ENCODE data around the gene B4GALNT3. TPM values are rescaled to one million over a fixed set of nuclear protein-coding genes. Genes with fewer than 3 reads are reported as not detected.

The B4GALNT3 gene
- total and polyA plus RNA-seq, 2 of the 13 experiments (the other 11 are each of a cell fraction or from before 2014, with no cell fraction given), result 3.2 to 4.4 TPM

GRCh38 chr12:544142-544541 lies 84.4 kb downstream of the B4GALNT3 start (continued):
- TF ChIP-seq MED13 (CRISPR knock-in tag; IDR thresholded peaks at IDR 0.05), result no peak
- no peak for TF ChIP-seq ZSCAN12 (CRISPR knock-in tag; IDR thresholded peaks at IDR 0.05)
- TF ChIP-seq SP4 (CRISPR knock-in tag; IDR thresholded peaks at IDR 0.05), result no peak
- no peak for TF ChIP-seq ZBTB34 (CRISPR knock-in tag; IDR thresholded peaks at IDR 0.05)
- no peak for TF ChIP-seq HNRNPL (IDR thresholded peaks at IDR 0.05; ENCODE audit: low read depth, low read length)
- TF ChIP-seq LBX2 (CRISPR knock-in tag; IDR thresholded peaks at IDR 0.05; ENCODE audit: borderline replicate concordance), result no peak
- no peak for TF ChIP-seq CHCHD3 (CRISPR knock-in tag; IDR thresholded peaks at IDR 0.05)
- TF ChIP-seq ZNF367 (CRISPR knock-in tag; IDR thresholded peaks at IDR 0.05; ENCODE audit: borderline replicate concordance), result no peak
- no peak for TF ChIP-seq SP1 (IDR thresholded peaks at IDR 0.05)
- TF ChIP-seq SP1 (CRISPR knock-in tag; IDR thresholded peaks at IDR 0.05), result no peak
- TF ChIP-seq ZNF589 (CRISPR knock-in tag; conservative IDR thresholded peaks at IDR 0.05), result no peak

GRCh38 chr12:544941-545635 lies 85.3 kb downstream of the B4GALNT3 start:
- POLR2A ChIA-PET, result no interaction called here
- DNase-seq (ENCODE audit: low spot score), result no peak
- in situ Hi-C loops (cut with HindIII; ENCODE audit: extremely low pct_ligation_motif_present, low pct_unique_long_range_greater_than_20kb), result loop anchor here (5.0 kb wide), 1 partner anchor 88 kb away; the partner anchor contains the start of gene B4GALNT3
- TF ChIP-seq CHCHD3 (CRISPR knock-in tag; IDR thresholded peaks at IDR 0.05) (no peak), TOE1 (CRISPR knock-in tag; IDR thresholded peaks at IDR 0.05) (no peak), DRAP1 (CRISPR knock-in tag; IDR thresholded peaks at IDR 0.05) (no peak), HOXA5 (CRISPR knock-in tag; IDR thresholded peaks at IDR 0.05) (no peak), ZNF280B (CRISPR knock-in tag; IDR thresholded peaks at IDR 0.05; ENCODE audit: borderline replicate concordance) (no peak), ZNF3 (CRISPR knock-in tag; IDR thresholded peaks at IDR 0.05) (no peak), NFRKB (IDR thresholded peaks at IDR 0.05) (no peak)

More at GRCh38 chr12:544941-545635, 85.3 kb downstream of the B4GALNT3 start:
- no peaks in the 10 kb centered on the region for H4K20me1 ChIP-seq (ENCODE audit: insufficient read depth, low read length)
- no peaks in the 10 kb centered on the region for H3K36me3 ChIP-seq (replicated peaks in 1 of 2; ENCODE audit: control insufficient read depth in 1 of 2, insufficient read depth in 2 of 2, low read length in 2 of 2)
- 76% methylated on average over 9 of the region's 9 CpGs for WGBS (ENCODE audit: low lambda C conversion rate)
- H3K9ac ChIP-seq (ENCODE audit: insufficient read depth, low read depth, low read length), result no peak overlapping the region
- H3K79me2 ChIP-seq (ENCODE audit: insufficient read depth, low read length), result no peaks in the 10 kb centered on the region
- no peaks in the 10 kb centered on the region for H3K9me3 ChIP-seq (ENCODE audit: low read length)
- BruUV-seq (replicated peaks), result no TSS peak
- FAIRE-seq, result no peak
- H3K27me3 ChIP-seq (ENCODE audit: control insufficient read depth in 1 of 2, insufficient read depth in 2 of 2, low read length in 2 of 2), result no peaks in the 10 kb centered on the region
- H3K4me3 ChIP-seq (replicated peaks in 1 of 3; ENCODE audit: insufficient read depth in 1 of 3, low read depth in 2 of 3, low read length in 3 of 3), result no peak overlapping the region
- CTCF ChIA-PET (ENCODE audit: low intra/inter-chr PET ratio, low total read pairs), result interaction anchor here (1.0 to 4.6 kb wide), 2 partner anchors 91 to 98 kb away, joined by 3 to 227 read pairs; partner anchors contain the start of gene B4GALNT3
- H2AFZ ChIP-seq (ENCODE audit: low read length), result no peak overlapping the region
- no peak for ATAC-seq
- no peaks in the 10 kb centered on the region for H3K4me1 ChIP-seq (ENCODE audit: insufficient read depth, low read length)
- intact Hi-C loops (cut with micrococcal nuclease; ENCODE audit: unreplicated experiment), result loop anchor here (5.0 kb wide), 1 partner anchor 93 kb away; no protein-coding TSS in a partner anchor
- H3K4me2 ChIP-seq (ENCODE audit: low read depth, low read length), result no peak overlapping the region
- no peak overlapping the region for H3K27ac ChIP-seq (ENCODE audit: extremely low read length, insufficient read depth, low read length)
